Measurements from ENCODE around the gene CYP4F22. TPM values are rescaled to one million over a fixed set of nuclear protein-coding genes. Genes with fewer than 3 reads are reported as not detected.

The CYP4F22 gene
- total RNA-seq = not detected in 2 replicates

GRCh38 chr19:15508035-15508710 is at the start of gene CYP4F22:
Gene CYP4F22, plus strand, starts transcription at chr19:15508525. Its CDS starts 16,812 bp downstream, at chr19:15525337.

GRCh38 chr19:15464394-15465385 is 43.6 kb upstream of the CYP4F22 start, which contains the start of gene RASAL3:
Gene RASAL3, minus strand, starts transcription at chr19:15464544. Its CDS starts 186 bp downstream, at chr19:15464358.

GRCh38 chr19:15479391-15480345 is 28.7 kb upstream of the CYP4F22 start, which contains the start of gene PGLYRP2:
Gene PGLYRP2, minus strand, starts transcription at chr19:15479501. Its CDS starts 130 bp downstream, at chr19:15479371.

Other genes starting within 250 kb of the CYP4F22 start
- gene BRD4, start 176.0 kb upstream of the CYP4F22 start, total RNA-seq = 25.9 and 32.2 TPM in 2 replicates
- 10.7 and 11.0 TPM in 2 replicates for gene AKAP8, start 128.7 kb upstream of the CYP4F22 start, total RNA-seq
- gene AKAP8L, start 89.5 kb upstream of the CYP4F22 start, total RNA-seq = 57.9 and 58.7 TPM in 2 replicates
- 15.0 and 21.1 TPM in 2 replicates for gene WIZ, start 58.6 kb upstream of the CYP4F22 start, total RNA-seq
- gene RASAL3, start 44.0 kb upstream of the CYP4F22 start, total RNA-seq = 0.07 TPM in 2 replicates
- gene PGLYRP2, start 29.0 kb upstream of the CYP4F22 start, total RNA-seq = not detected in 2 replicates
- not detected in 2 replicates for gene CYP4F8, start 106.7 kb downstream of the CYP4F22 start, total RNA-seq
- gene CYP4F3, start 132.4 kb downstream of the CYP4F22 start, total RNA-seq = not detected in 2 replicates
- gene CYP4F12, start 164.6 kb downstream of the CYP4F22 start, total RNA-seq = not detected in 2 replicates
- not detected in 2 replicates for gene OR10H2, start 219.5 kb downstream of the CYP4F22 start, total RNA-seq
- not detected in 2 replicates for gene OR10H3, start 229.5 kb downstream of the CYP4F22 start, total RNA-seq